CD14-positive monocyte (primary cell): Measurements from ENCODE around the gene HOXC12. TPM values are rescaled to one million over a fixed set of nuclear protein-coding genes. Genes with fewer than 3 reads are reported as not detected.

ENCODE experiments used
- DNase-seq, 3 donors: peaks; one replicate each; pipeline ENCODE4 v3.0.0-alpha.2; 2011 to 2022
- H2AFZ ChIP-seq: 2 replicates; pipeline ENCODE4 v1.6.0; 2012; ENCODE audit warnings: mild to moderate bottlenecking, low read depth, low read length, inconsistent platforms; ENCODE audit not compliant: insufficient read depth, poor library complexity, severe bottlenecking
- H3K27ac ChIP-seq, 2 donors: 1 replicate in 1 of 2; 2 replicates in 1 of 2; pipeline ENCODE4 v1.5.1; 2012 to 2013; ENCODE audit warnings: low read length in 2 of 2, control low read depth in 1 of 2, inconsistent platforms in 1 of 2, low read depth in 1 of 2, mild to moderate bottlenecking in 1 of 2
- H3K27me3 ChIP-seq, 2 donors: one replicate each; pipeline versions ENCODE4 v1.6.0 to v1.6.1; 2011 to 2013; ENCODE audit warnings: low read length in 2 of 2; ENCODE audit not compliant: control insufficient read depth in 2 of 2, insufficient read depth in 2 of 2
- H3K36me3 ChIP-seq, 2 donors: replicated peaks in 1 of 2; 1 replicate in 1 of 2; 2 replicates in 1 of 2; pipeline versions ENCODE4 v1.5.1 to v1.6.1; 2012 to 2013; ENCODE audit warnings: low read length in 2 of 2, control low read depth in 1 of 2, inconsistent platforms in 1 of 2, mild to moderate bottlenecking in 1 of 2; ENCODE audit not compliant: insufficient read depth in 2 of 2, control insufficient read depth in 1 of 2
- H3K4me1 ChIP-seq, 2 donors: 1 replicate in 1 of 2; 2 replicates in 1 of 2; pipeline versions ENCODE4 v1.5.1 to v1.6.1; 2012 to 2013; ENCODE audit warnings: low read length in 2 of 2, control low read depth in 1 of 2, inconsistent platforms in 1 of 2, mild to moderate bottlenecking in 1 of 2, moderate library complexity in 1 of 2; ENCODE audit not compliant: insufficient read depth in 2 of 2, control insufficient read depth in 1 of 2
- H3K4me2 ChIP-seq: replicated peaks from 2 replicates; pipeline ENCODE3; 2012; ENCODE audit warnings: low read length, moderate library complexity, mild to moderate bottlenecking; ENCODE audit not compliant: poor library complexity, severe bottlenecking; ENCODE audit errors: extremely low read depth
- H3K4me3 ChIP-seq, 3 experiments: fragments of 200-600 bp in 1 of 3; sonication (generic) in 1 of 3; replicated peaks in 1 of 3; 1 replicate in 2 of 3; 2 replicates in 1 of 3; pipeline ENCODE4 v1.5.1; 2011 to 2013; ENCODE audit warnings: low read length in 3 of 3, mild to moderate bottlenecking in 3 of 3, control low read depth in 2 of 3, low read depth in 2 of 3, inconsistent platforms in 1 of 3, moderate library complexity in 1 of 3
- H3K79me2 ChIP-seq: 2 replicates; pipeline ENCODE4 v1.6.0; 2012; ENCODE audit warnings: mild to moderate bottlenecking, control low read depth, inconsistent platforms, low read length, moderate library complexity; ENCODE audit not compliant: insufficient read depth
- H3K9ac ChIP-seq: 2 replicates; pipeline ENCODE4 v1.6.0; 2017; ENCODE audit warnings: low read length, mild to moderate bottlenecking; ENCODE audit not compliant: insufficient read depth, poor library complexity, severe bottlenecking
- H3K9me3 ChIP-seq, 2 donors: replicated peaks in 1 of 2; 1 replicate in 1 of 2; 2 replicates in 1 of 2; pipeline versions ENCODE4 v1.5.1 to v1.6.1; 2012 to 2013; ENCODE audit warnings: low read length in 2 of 2, control low read depth in 1 of 2; ENCODE audit not compliant: control insufficient read depth in 1 of 2, insufficient read depth in 1 of 2
- H4K20me1 ChIP-seq: 2 replicates; pipeline ENCODE4 v1.6.0; 2012; ENCODE audit warnings: mild to moderate bottlenecking, low read length, control low read depth, moderate library complexity; ENCODE audit not compliant: insufficient read depth
- H3K27ac Mint-ChIP-seq, 7 donors: one replicate each; pipeline ENCODE4 v1.8.0; 2020; ENCODE audit warnings: mild to moderate bottlenecking in 7 of 7, mixed read lengths in 7 of 7, moderate library complexity in 6 of 7, inconsistent platforms in 2 of 7
- H3K27me3 Mint-ChIP-seq, 3 donors: one replicate each; pipeline ENCODE4 v1.8.0; 2021 to 2022; ENCODE audit warnings: low read depth in 3 of 3, mild to moderate bottlenecking in 3 of 3, mixed read lengths in 3 of 3, moderate library complexity in 3 of 3, inconsistent platforms in 1 of 3
- H3K36me3 Mint-ChIP-seq, 2 donors: one replicate each; pipeline ENCODE4 v1.8.0; 2020; ENCODE audit warnings: mixed read lengths in 2 of 2, inconsistent platforms in 1 of 2, mild to moderate bottlenecking in 1 of 2
- H3K4me1 Mint-ChIP-seq: one replicate; pipeline ENCODE4 v1.8.0; 2020; ENCODE audit warnings: mild to moderate bottlenecking, mixed read lengths
- H3K4me3 Mint-ChIP-seq, 2 donors: one replicate each; pipeline ENCODE4 v1.8.0; 2020; ENCODE audit warnings: mild to moderate bottlenecking in 2 of 2, mixed read lengths in 2 of 2, moderate library complexity in 1 of 2
- H3K9me3 Mint-ChIP-seq, 7 donors: one replicate each; pipeline ENCODE4 v1.8.0; 2020 to 2022; ENCODE audit warnings: mixed read lengths in 7 of 7, mild to moderate bottlenecking in 6 of 7, moderate library complexity in 6 of 7, inconsistent platforms in 2 of 7
- WGBS: methylation state at CpG from one replicate; pipeline ENCODE4 v1.1.5; 2013; ENCODE audit warnings: missing lambda C conversion rate; ENCODE audit not compliant: insufficient coverage; 5-methylcytosine and 5-hydroxymethylcytosine counted together
- intact Hi-C, 2 donors: fragments of 100-400 bp; cut with micrococcal nuclease; formaldehyde crosslinking; loops; one replicate each; pipeline versions ENCODE4 v1.15.0 to v1.15.1; 2023
- polyA plus RNA-seq, 3 donors: library from polyadenylated mRNA; depleted of rRNA in 1 of 3; unstranded in 2 of 3; stranded (reverse) in 1 of 3; fragments of 300-500 nt in 2 of 3; fragments of >200 nt in 1 of 3; fragmentation: Illumina TruSeq in 2 of 3; gene quantifications; 1 replicate in 2 of 3; 2 replicates in 1 of 3; pipeline ENCODE4 v1.2.3, GENCODE V29; 2012 to 2021
- TF ChIP-seq, protein P1 (sequence below): fragments of 200-600 bp; IDR thresholded peaks from one replicate; pipeline ENCODE4 v1.8.0; 2022; ENCODE audit warnings: antibody characterized with exemption, mild to moderate bottlenecking

The HOXC12 gene
- polyA plus RNA-seq, 3 donors: not detected

DNA sequence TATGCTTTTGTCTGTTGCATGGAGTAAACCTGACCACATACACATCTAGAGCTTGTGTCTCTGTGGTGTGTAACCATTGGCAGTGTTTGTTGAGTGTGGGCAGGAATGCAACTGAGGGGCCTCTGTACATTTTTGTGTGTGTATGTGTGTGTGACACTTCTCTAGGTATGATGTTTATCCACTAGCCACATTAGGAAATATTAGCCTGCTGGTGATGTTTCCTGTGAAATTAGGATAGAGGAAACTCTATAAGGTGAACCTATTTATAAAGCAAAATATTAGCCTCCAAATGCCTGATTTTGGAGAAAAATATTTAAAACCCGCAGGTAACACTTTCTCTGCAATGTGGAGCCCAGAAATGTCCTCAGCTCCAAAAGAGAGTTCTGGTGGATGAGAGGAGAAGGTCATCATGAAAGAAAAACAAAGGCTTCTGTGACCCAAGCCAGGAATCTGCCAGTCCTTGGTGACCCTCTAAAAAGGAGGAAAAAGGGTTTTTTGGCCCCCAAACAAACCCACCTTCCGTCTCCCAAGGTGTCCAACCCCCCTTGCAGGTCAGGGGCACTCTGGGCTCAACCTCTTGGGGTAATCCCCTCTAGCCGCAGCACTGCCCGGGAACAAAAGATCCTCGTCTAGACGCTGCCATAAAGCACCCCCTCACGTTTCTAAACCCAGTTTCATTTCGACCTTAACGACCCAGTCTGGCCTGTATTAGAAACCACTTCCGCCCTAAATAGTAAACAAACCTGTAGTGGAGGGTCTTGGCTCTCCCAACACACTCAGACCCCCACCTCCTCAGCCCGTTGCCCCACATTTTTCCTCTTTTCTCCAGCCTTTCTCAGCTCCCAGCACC, 23.1 kb downstream of the HOXC12 start:
- no peak for DNase-seq
- peaks cover 39 to 86% of the 10 kb centered on the region in 2 donors for H3K9me3 ChIP-seq
- Mint-ChIP-seq H3K4me3 (peak overlapping the region in 1 of 2 donors; percentile 80), H3K36me3 (peaks cover 12 to 19% of the 10 kb centered on the region in 2 donors), H3K27me3 (peaks cover 96 to 100% (median 99%) of the 10 kb centered on the region in 3 donors), H3K4me1 (peaks cover 27% of the 10 kb centered on the region), H3K9me3 (peaks cover 8 to 69% (median 53%) of the 10 kb centered on the region in 7 donors), H3K27ac (no peak overlapping the region)
- no peak overlapping the region for H3K4me3 ChIP-seq
- no peaks in the 10 kb centered on the region for H4K20me1 ChIP-seq
- H3K36me3 ChIP-seq: no peaks in the 10 kb centered on the region
- H3K4me2 ChIP-seq: no peak overlapping the region
- WGBS: 0% methylated on average over 4 of the region's 11 CpGs
- no peak overlapping the region for H3K9ac ChIP-seq
- no peak overlapping the region for H3K27ac ChIP-seq
- intact Hi-C loops: loop anchor here in 1 of 2 donors (10.0 kb wide), 1 partner anchor 57 kb away; the partner anchor contains the start of gene HOXC5
- TF ChIP-seq, protein P1, sequence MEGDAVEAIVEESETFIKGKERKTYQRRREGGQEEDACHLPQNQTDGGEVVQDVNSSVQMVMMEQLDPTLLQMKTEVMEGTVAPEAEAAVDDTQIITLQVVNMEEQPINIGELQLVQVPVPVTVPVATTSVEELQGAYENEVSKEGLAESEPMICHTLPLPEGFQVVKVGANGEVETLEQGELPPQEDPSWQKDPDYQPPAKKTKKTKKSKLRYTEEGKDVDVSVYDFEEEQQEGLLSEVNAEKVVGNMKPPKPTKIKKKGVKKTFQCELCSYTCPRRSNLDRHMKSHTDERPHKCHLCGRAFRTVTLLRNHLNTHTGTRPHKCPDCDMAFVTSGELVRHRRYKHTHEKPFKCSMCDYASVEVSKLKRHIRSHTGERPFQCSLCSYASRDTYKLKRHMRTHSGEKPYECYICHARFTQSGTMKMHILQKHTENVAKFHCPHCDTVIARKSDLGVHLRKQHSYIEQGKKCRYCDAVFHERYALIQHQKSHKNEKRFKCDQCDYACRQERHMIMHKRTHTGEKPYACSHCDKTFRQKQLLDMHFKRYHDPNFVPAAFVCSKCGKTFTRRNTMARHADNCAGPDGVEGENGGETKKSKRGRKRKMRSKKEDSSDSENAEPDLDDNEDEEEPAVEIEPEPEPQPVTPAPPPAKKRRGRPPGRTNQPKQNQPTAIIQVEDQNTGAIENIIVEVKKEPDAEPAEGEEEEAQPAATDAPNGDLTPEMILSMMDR: no peak
- H3K79me2 ChIP-seq: no peaks in the 10 kb centered on the region
- H3K4me1 ChIP-seq: peaks cover 10 to 24% of the 10 kb centered on the region in 2 donors
- peaks cover 97 to 100% of the 10 kb centered on the region in 2 donors for H3K27me3 ChIP-seq
- H2AFZ ChIP-seq: no peak overlapping the region

GRCh38 chr12:53978477-53979356, 24.0 kb downstream of the HOXC12 start:
- Histone ChIP-seq H3K79me2 (no peaks in the 10 kb centered on the region), H3K9ac (no peak overlapping the region), H3K4me2 (no peak overlapping the region), H4K20me1 (no peaks in the 10 kb centered on the region), H3K36me3 (no peaks in the 10 kb centered on the region), H3K4me3 (no peak overlapping the region), H3K27me3 (peaks cover 97 to 100% of the 10 kb centered on the region in 2 donors), H2AFZ (no peak overlapping the region), H3K27ac (no peak overlapping the region), H3K4me1 (peaks cover 18 to 28% of the 10 kb centered on the region in 2 donors), H3K9me3 (peaks cover 44 to 86% of the 10 kb centered on the region in 2 donors)
- no peak for DNase-seq
- H3K4me3 Mint-ChIP-seq: peak overlapping the region in 1 of 2 donors; percentile 89
- peaks cover 27% of the 10 kb centered on the region for H3K4me1 Mint-ChIP-seq
- H3K9me3 Mint-ChIP-seq: peaks cover 7 to 69% (median 56%) of the 10 kb centered on the region in 7 donors
- peaks cover 10 to 21% of the 10 kb centered on the region in 2 donors for H3K36me3 Mint-ChIP-seq
- TF ChIP-seq, protein P1: no peak
- no peak overlapping the region for H3K27ac Mint-ChIP-seq
- no CpG with 5 or more reads among the region's 15 CpGs for WGBS
- peaks cover 97 to 100% (median 100%) of the 10 kb centered on the region in 3 donors for H3K27me3 Mint-ChIP-seq
- intact Hi-C loops: loop anchor here in 1 of 2 donors (10.0 kb wide), 1 partner anchor 56 kb away; the partner anchor contains the start of gene HOXC5
